HEK293 (cell line): ENCODE data around the gene PLK3.

Experiments
- CTCF ChIA-PET: fragments of 350-600 bp; formaldehyde crosslinking; extraction: SDS; loops from one replicate; lab custom pipeline; 2021; ENCODE audit warnings: antibody characterized with exemption; lab: Yijun Ruan, JAX
- POLR2A ChIA-PET: fragments of 300-600 bp; formaldehyde crosslinking; extraction: SDS; loops from one replicate; lab custom pipeline; 2020; ENCODE audit warnings: antibody characterized with exemption, inconsistent platforms; lab: Yijun Ruan, JAX
- H3K27ac ChIP-seq: fragments of 200-500 bp; sonication (Bioruptor generic); 2 replicates; pipeline ENCODE4 v1.5.1; 2014; ENCODE audit warnings: low read depth, low read length, control low read depth, inconsistent platforms; ENCODE audit errors: extremely low read depth
- H3K36me3 ChIP-seq, 2 experiments: fragments of 200-500 bp in 1 of 2; sonication (Bioruptor generic) in 1 of 2; 1 replicate in 1 of 2; 2 replicates in 1 of 2; pipeline ENCODE4 v1.5.1; 2014 to 2017; ENCODE audit warnings: inconsistent platforms in 2 of 2, low read length in 2 of 2; ENCODE audit not compliant: control insufficient read depth in 2 of 2, insufficient read depth in 1 of 2
- H3K4me1 ChIP-seq: fragments of 200-500 bp; sonication (Bioruptor generic); 2 replicates; pipeline ENCODE4 v1.5.1; 2014; ENCODE audit warnings: mild to moderate bottlenecking, low read length, inconsistent platforms; ENCODE audit not compliant: control insufficient read depth, insufficient read depth
- H3K4me3 ChIP-seq: 2 replicates; pipeline ENCODE4 v1.5.1; 2011; ENCODE audit warnings: low read depth, mild to moderate bottlenecking, control low read depth, low read length, moderate library complexity
- H3K9me3 ChIP-seq: fragments of 200-500 bp; sonication (Bioruptor generic); 2 replicates; pipeline ENCODE4 v1.5.1; 2014; ENCODE audit warnings: low read depth, low read length, inconsistent platforms; ENCODE audit not compliant: control insufficient read depth, insufficient read depth
- PRDM1 ChIP-seq: fragments of 450-650 bp; formaldehyde crosslinking; IDR thresholded peaks from 2 replicates; pipeline ENCODE4; 2016; ENCODE audit warnings: missing biosample characterization, missing genetic modification characterization
- SCRT2 ChIP-seq: fragments of 450-650 bp; formaldehyde crosslinking; IDR thresholded peaks from 2 replicates; pipeline ENCODE4 v1.5.1; 2016; ENCODE audit warnings: missing biosample characterization, missing genetic modification characterization
- ZFP69B ChIP-seq: fragments of 450-650 bp; formaldehyde crosslinking; IDR thresholded peaks from 2 replicates; pipeline ENCODE4 v1.5.1; 2016; ENCODE audit warnings: missing biosample characterization, missing genetic modification characterization
- ZNF10 ChIP-seq: fragments of 450-650 bp; formaldehyde crosslinking; IDR thresholded peaks from 2 replicates; pipeline ENCODE4 v1.5.1; 2017; ENCODE audit warnings: missing biosample characterization, missing genetic modification characterization
- ZNF140 ChIP-seq: fragments of 450-650 bp; formaldehyde crosslinking; IDR thresholded peaks from 2 replicates; pipeline ENCODE4 v1.5.1; 2016; ENCODE audit warnings: missing biosample characterization, missing genetic modification characterization
- ZNF155 ChIP-seq: fragments of 450-650 bp; formaldehyde crosslinking; IDR thresholded peaks from 2 replicates; pipeline ENCODE4 v1.5.1; 2016; ENCODE audit warnings: missing biosample characterization, missing genetic modification characterization
- ZNF184 ChIP-seq: fragments of 450-650 bp; IDR thresholded peaks from 2 replicates; pipeline ENCODE4 v1.5.1; 2018; ENCODE audit warnings: missing biosample characterization, mild to moderate bottlenecking, missing genetic modification characterization
- ZNF2 ChIP-seq: fragments of 450-650 bp; formaldehyde crosslinking; IDR thresholded peaks from 2 replicates; pipeline ENCODE4 v1.5.1; 2016; ENCODE audit warnings: missing biosample characterization, missing genetic modification characterization
- ZNF202 ChIP-seq: fragments of 450-650 bp; formaldehyde crosslinking; IDR thresholded peaks from 2 replicates; pipeline ENCODE4 v1.5.1; 2016; ENCODE audit warnings: missing biosample characterization, missing genetic modification characterization, borderline replicate concordance
- ZNF266 ChIP-seq: fragments of 450-650 bp; formaldehyde crosslinking; IDR thresholded peaks from 2 replicates; pipeline ENCODE4 v1.5.1; 2016; ENCODE audit warnings: missing biosample characterization, missing genetic modification characterization, low read depth
- ZNF292 ChIP-seq: fragments of 450-650 bp; formaldehyde crosslinking; IDR thresholded peaks from 2 replicates; pipeline ENCODE4 v1.5.1; 2016; ENCODE audit warnings: low read depth, missing biosample characterization, missing genetic modification characterization, borderline replicate concordance
- ZNF311 ChIP-seq: fragments of 450-650 bp; formaldehyde crosslinking; IDR thresholded peaks from 2 replicates; pipeline ENCODE4 v1.5.1; 2017; ENCODE audit warnings: missing biosample characterization, missing genetic modification characterization, borderline replicate concordance
- ZNF391 ChIP-seq: fragments of 450-650 bp; formaldehyde crosslinking; IDR thresholded peaks from 2 replicates; pipeline ENCODE4 v1.5.1; 2016; ENCODE audit warnings: low read depth, missing biosample characterization, missing genetic modification characterization, borderline replicate concordance
- ZNF558 ChIP-seq: fragments of 450-650 bp; formaldehyde crosslinking; IDR thresholded peaks from 2 replicates; pipeline ENCODE4 v1.5.1; 2016; ENCODE audit warnings: missing biosample characterization, missing genetic modification characterization
- ZNF561 ChIP-seq: fragments of 450-650 bp; IDR thresholded peaks from 2 replicates; pipeline ENCODE4 v1.5.1; 2018; ENCODE audit warnings: missing biosample characterization, missing genetic modification characterization, borderline replicate concordance
- ZNF785 ChIP-seq: fragments of 450-650 bp; formaldehyde crosslinking; IDR thresholded peaks from 2 replicates; pipeline ENCODE4 v1.5.1; 2016; ENCODE audit warnings: missing biosample characterization, missing genetic modification characterization
- ZNF837 ChIP-seq: fragments of 450-650 bp; formaldehyde crosslinking; IDR thresholded peaks from 2 replicates; pipeline ENCODE4 v1.5.1; 2016; ENCODE audit warnings: missing biosample characterization, missing genetic modification characterization
- ZSCAN30 ChIP-seq: fragments of 450-650 bp; IDR thresholded peaks from 2 replicates; pipeline ENCODE4 v1.5.1; 2018; ENCODE audit warnings: missing biosample characterization, mild to moderate bottlenecking, missing genetic modification characterization, moderate library complexity
- TF ChIP-seq, protein P1 (sequence below): fragments of 450-650 bp; formaldehyde crosslinking; IDR thresholded peaks from 2 replicates; pipeline ENCODE4 v1.5.1; 2016; ENCODE audit warnings: missing biosample characterization, missing genetic modification characterization
- TF ChIP-seq, protein P2 (sequence below): fragments of 450-650 bp; formaldehyde crosslinking; IDR thresholded peaks from 2 replicates; pipeline ENCODE4 v1.5.1; 2016; ENCODE audit warnings: missing biosample characterization, missing genetic modification characterization
- TF ChIP-seq, protein P3 (sequence below): fragments of 450-650 bp; formaldehyde crosslinking; IDR thresholded peaks from 2 replicates; pipeline ENCODE4 v1.5.0; 2017; ENCODE audit warnings: missing biosample characterization, missing genetic modification characterization, borderline replicate concordance

The PLK3 gene

DNA sequence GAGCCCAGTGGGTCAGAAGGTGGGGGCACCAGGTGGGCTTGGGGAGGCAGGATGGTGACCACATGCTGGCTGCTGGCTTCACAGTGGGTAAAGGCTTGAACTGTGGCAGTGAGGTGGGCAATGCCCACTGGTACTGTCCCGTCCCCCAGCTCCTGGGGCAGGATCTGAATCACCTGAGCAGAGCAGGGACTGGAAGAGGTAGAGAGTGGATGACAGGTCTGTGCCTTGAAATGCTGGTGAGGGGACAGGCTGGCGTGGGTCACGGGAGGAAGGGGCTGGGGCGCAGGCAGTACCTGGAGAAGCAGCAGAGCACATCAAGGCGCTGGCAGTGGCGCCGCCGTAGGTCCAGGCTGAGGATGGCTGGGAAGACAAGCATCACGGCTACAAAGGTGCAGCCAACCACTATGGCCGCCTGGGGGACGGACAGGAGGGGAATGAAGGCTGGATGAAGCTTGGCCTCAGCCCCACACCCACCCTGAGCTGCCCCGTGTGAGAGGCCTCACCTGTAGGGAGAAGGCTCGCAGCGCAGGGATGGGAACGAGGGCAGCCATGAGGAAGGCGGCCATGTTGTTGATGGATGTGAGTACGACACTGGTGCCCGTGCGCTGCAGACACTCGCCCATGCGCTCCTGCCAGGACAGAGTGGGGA lies 27.9 kb downstream of the PLK3 start:
- H3K4me3 ChIP-seq: no peak overlapping the region
- CTCF ChIA-PET: interaction anchor here (0.9 kb wide), 1 partner anchor 36 kb away, joined by 5 read pairs; no protein-coding TSS in a partner anchor
- peaks cover 0 to 32% of the 10 kb centered on the region in 2 experiments; a peak in 1 of 3 replicates for H3K36me3 ChIP-seq
- peaks cover 11% of the 10 kb centered on the region for H3K4me1 ChIP-seq
- TF ChIP-seq ZNF140 (tag by site-specific recombination) (no peak), ZNF311 (tag by site-specific recombination) (no peak), ZNF202 (tag by site-specific recombination) (no peak), ZNF785 (tag by site-specific recombination) (no peak), ZNF292 (tag by site-specific recombination) (no peak), ZNF561 (tag by site-specific recombination) (no peak)
- TF ChIP-seq, protein P1, sequence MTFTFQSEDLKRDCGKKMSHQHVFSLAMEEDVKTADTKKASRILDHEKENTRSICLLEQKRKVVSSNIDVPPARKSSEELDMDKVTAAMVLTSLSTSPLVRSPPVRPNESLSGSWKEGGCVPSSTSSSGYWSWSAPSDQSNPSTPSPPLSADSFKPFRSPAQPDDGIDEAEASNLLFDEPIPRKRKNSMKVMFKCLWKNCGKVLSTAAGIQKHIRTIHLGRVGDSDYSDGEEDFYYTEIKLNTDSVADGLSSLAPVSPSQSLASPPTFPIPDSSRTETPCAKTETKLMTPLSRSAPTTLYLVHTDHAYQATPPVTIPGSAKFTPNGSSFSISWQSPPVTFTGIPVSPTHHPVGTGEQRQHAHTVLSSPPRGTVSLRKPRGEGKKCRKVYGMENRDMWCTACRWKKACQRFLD (tag by site-specific recombination): no peak
- no peaks in the 10 kb centered on the region for H3K9me3 ChIP-seq
- POLR2A ChIA-PET: interaction anchor here (1.4 kb wide), 1 partner anchor 15 kb away, joined by 3 read pairs; the partner anchor contains the start of gene PTCH2
- H3K27ac ChIP-seq: no peak overlapping the region

DNA sequence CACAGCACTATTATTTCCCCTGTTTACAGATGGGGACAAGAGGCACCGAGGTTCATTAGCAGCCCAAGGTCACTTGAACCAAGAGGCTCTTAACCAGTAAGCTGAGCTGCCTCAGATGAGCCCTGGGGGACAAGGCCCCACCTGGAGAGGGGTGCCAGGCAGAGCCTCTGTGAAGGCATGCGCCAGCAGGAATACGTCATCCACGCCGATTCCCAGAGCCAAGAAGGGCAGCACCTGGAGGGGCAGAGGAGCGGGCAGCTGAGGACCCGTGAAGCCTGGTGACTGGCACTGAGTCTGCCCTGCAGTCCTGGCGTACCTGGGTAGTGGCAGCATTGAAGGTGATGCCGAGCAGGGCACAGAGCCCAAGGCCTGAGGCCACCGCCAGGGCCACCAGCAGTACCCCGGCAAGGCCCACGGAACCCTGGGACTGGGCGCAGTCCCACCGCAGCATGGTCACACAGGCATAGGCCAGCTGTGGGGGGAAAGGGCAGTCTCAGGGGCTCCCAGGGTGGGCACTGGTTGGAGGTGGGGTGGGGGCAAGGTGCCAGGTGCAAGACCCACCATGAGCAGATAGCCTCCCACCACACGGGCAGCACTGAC lies 28.8 kb downstream of the PLK3 start:
- no peak overlapping the region for H3K4me3 ChIP-seq
- H3K27ac ChIP-seq: no peak overlapping the region
- H3K4me1 ChIP-seq: peaks cover 11% of the 10 kb centered on the region
- H3K9me3 ChIP-seq: no peaks in the 10 kb centered on the region
- peaks cover 0 to 32% of the 10 kb centered on the region in 2 experiments; a peak in 1 of 3 replicates for H3K36me3 ChIP-seq
- TF ChIP-seq ZNF155 (no peak), SCRT2 (no peak), ZNF558 (tag by site-specific recombination) (no peak), PRDM1 (tag by site-specific recombination) (no peak), ZNF10 (tag by site-specific recombination) (no peak), ZNF184 (tag by site-specific recombination) (no peak), ZFP69B (tag by site-specific recombination) (no peak), ZNF391 (tag by site-specific recombination) (no peak), ZSCAN30 (tag by site-specific recombination) (no peak), ZNF837 (tag by site-specific recombination) (no peak), ZNF2 (tag by site-specific recombination) (no peak), ZNF266 (tag by site-specific recombination) (no peak)
- TF ChIP-seq, protein P2, sequence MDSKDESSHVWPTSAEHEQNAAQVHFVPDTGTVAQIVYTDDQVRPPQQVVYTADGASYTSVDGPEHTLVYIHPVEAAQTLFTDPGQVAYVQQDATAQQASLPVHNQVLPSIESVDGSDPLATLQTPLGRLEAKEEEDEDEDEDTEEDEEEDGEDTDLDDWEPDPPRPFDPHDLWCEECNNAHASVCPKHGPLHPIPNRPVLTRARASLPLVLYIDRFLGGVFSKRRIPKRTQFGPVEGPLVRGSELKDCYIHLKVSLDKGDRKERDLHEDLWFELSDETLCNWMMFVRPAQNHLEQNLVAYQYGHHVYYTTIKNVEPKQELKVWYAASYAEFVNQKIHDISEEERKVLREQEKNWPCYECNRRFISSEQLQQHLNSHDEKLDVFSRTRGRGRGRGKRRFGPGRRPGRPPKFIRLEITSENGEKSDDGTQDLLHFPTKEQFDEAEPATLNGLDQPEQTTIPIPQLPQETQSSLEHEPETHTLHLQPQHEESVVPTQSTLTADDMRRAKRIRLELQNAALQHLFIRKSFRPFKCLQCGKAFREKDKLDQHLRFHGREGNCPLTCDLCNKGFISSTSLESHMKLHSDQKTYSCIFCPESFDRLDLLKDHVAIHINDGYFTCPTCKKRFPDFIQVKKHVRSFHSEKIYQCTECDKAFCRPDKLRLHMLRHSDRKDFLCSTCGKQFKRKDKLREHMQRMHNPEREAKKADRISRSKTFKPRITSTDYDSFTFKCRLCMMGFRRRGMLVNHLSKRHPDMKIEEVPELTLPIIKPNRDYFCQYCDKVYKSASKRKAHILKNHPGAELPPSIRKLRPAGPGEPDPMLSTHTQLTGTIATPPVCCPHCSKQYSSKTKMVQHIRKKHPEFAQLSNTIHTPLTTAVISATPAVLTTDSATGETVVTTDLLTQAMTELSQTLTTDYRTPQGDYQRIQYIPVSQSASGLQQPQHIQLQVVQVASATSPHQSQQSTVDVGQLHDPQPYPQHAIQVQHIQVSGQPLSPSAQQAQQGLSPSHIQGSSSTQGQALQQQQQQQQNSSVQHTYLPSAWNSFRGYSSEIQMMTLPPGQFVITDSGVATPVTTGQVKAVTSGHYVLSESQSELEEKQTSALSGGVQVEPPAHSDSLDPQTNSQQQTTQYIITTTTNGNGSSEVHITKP (tag by site-specific recombination): no peak
- TF ChIP-seq, protein P3, sequence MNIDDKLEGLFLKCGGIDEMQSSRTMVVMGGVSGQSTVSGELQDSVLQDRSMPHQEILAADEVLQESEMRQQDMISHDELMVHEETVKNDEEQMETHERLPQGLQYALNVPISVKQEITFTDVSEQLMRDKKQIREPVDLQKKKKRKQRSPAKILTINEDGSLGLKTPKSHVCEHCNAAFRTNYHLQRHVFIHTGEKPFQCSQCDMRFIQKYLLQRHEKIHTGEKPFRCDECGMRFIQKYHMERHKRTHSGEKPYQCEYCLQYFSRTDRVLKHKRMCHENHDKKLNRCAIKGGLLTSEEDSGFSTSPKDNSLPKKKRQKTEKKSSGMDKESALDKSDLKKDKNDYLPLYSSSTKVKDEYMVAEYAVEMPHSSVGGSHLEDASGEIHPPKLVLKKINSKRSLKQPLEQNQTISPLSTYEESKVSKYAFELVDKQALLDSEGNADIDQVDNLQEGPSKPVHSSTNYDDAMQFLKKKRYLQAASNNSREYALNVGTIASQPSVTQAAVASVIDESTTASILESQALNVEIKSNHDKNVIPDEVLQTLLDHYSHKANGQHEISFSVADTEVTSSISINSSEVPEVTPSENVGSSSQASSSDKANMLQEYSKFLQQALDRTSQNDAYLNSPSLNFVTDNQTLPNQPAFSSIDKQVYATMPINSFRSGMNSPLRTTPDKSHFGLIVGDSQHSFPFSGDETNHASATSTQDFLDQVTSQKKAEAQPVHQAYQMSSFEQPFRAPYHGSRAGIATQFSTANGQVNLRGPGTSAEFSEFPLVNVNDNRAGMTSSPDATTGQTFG (tag by site-specific recombination): no peak
- CTCF ChIA-PET: interaction anchor here (0.6 kb wide), 1 partner anchor 122 kb away, joined by 3 read pairs; no protein-coding TSS in a partner anchor
- POLR2A ChIA-PET: no interaction called here
